H1 (cell line): Measurements from ENCODE around the gene RBP5. TPM values are rescaled to one million over a fixed set of nuclear protein-coding genes. Genes with fewer than 3 reads are reported as not detected.

Source experiments
- ASH2L ChIP-seq: fragments of 200-600, 300-600 bp; sonication (generic); IDR thresholded peaks from one replicate; pipeline ENCODE4 v1.7.1; 2017; ENCODE audit warnings: low read length
- BCL11A ChIP-seq, 2 experiments: IDR thresholded peaks; one replicate each; pipeline ENCODE4 v1.6.1; 2011; ENCODE audit warnings: low read depth in 2 of 2, low read length in 2 of 2, mild to moderate bottlenecking in 2 of 2
- CBX8 ChIP-seq: fragments of 300-800, 300-1000 bp; sonication (generic); IDR thresholded peaks from 2 replicates; pipeline ENCODE4 v1.7.1; 2016; ENCODE audit warnings: low read depth, low read length, borderline replicate concordance
- CTCF ChIP-seq, 3 experiments: IDR thresholded peaks; 1 replicate in 2 of 3; 2 replicates in 1 of 3; pipeline versions ENCODE4 v1.5.1 to v1.6.1; 2011; ENCODE audit warnings: low read length in 3 of 3, mild to moderate bottlenecking in 3 of 3, inconsistent platforms in 2 of 3, low read depth in 1 of 3, moderate library complexity in 1 of 3; ENCODE audit not compliant: insufficient read depth in 1 of 3; ENCODE audit errors: control extremely low read depth in 1 of 3
- E2F6 ChIP-seq: IDR thresholded peaks from 2 replicates; pipeline ENCODE4 v1.6.1; 2012; ENCODE audit warnings: inconsistent platforms
- FOSL1 ChIP-seq: IDR thresholded peaks from 2 replicates; pipeline ENCODE4 v1.6.1; 2011; ENCODE audit warnings: mild to moderate bottlenecking, low read depth, low read length, moderate library complexity; ENCODE audit not compliant: insufficient read depth
- KDM4A ChIP-seq: IDR thresholded peaks from one replicate; pipeline ENCODE4 v1.7.1; 2012; ENCODE audit warnings: low read depth, mild to moderate bottlenecking, moderate library complexity, low read length, inconsistent platforms; ENCODE audit not compliant: severe bottlenecking
- NRF1 ChIP-seq: IDR thresholded peaks from 2 replicates; pipeline ENCODE4 v1.6.1; 2011; ENCODE audit warnings: mild to moderate bottlenecking, low read depth, low read length, improper control_type of control experiment
- RBBP5 ChIP-seq: IDR thresholded peaks from 2 replicates; pipeline ENCODE4 v1.7.1; 2012; ENCODE audit warnings: low read depth, mild to moderate bottlenecking, inconsistent platforms, low read length, moderate library complexity, borderline replicate concordance
- SIRT6 ChIP-seq: IDR thresholded peaks from one replicate; pipeline ENCODE4 v1.7.1; 2012; ENCODE audit warnings: low read length, inconsistent platforms
- polyA plus RNA-seq, 7 experiments: library from polyadenylated mRNA; depleted of rRNA in 3 of 7; stranded (reverse) in 5 of 7; unstranded in 2 of 7; fragments of >200 nt in 5 of 7; fragments of 200-250 nt in 2 of 7; gene quantifications; 1 replicate in 5 of 7; 2 replicates in 1 of 7; 4 replicates in 1 of 7; pipeline versions ENCODE4 v1.2.1 to v1.2.3, GENCODE V29; 2011 to 2013; ENCODE audit warnings: missing spikeins in 2 of 7, mixed read lengths in 2 of 7
- total RNA-seq: library from RNA; stranded (reverse); fragmentation: NEBNext Ultra II Directional; extraction: Animal tissue kit (Norgen Biotek cat#: 25700); gene quantifications from 2 replicates; pipeline ENCODE4 v1.2.1, GENCODE V29; 2021

The RBP5 gene
- total and polyA plus RNA-seq, 2 of the 8 experiments (the other 6 are each of a cell fraction or from before 2014, with no cell fraction given), result 1.2 to 1.9 TPM

DNA sequence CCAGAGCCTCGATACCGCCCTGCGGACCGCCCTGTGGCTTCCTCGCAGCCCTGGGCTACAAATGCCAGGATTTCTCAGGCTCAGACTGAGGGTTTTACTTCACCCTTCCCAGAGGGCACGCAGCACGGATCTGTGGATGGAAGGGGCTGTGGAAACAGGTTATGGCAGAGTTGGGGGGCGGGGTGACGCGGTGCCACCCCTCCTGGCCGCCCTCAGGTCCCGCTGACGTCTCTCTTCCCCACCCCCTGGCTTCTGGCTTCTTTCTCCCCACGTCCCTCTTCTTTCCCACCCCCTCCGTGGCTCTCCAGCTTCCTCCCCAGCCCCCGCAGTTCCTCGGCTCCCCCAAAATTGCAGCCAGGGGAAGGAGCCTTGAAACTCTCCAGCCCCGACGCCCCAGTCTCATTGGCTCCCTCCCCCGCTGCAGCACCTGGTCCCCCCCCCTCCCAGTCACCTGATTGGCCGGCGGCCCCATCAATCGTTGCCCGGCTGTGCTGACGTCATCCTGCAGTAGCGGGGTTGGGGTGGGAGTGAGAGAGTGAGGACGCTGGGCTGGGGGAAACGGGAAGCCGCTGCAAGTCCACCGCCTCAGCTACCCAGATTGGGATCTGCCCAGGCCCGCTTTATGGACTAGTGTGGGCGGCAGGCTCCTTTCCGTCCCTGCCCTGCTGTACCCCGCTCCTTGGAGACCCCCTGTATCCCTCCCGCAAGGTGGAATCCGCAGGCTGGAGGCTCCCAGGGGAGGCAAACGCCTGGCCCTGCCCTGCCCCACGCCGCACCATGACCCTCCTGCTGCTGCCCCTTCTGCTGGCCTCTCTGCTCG is 1.4 kb upstream of the RBP5 start, which contains the start of gene CLSTN3 (continued):
- TF ChIP-seq NRF1 (no peak), KDM4A (peak; percentile 65), ASH2L (peak; percentile 44), CTCF (IDR thresholded peaks at IDR 0.05; ENCODE audit: control extremely low read depth in 1 of 3, insufficient read depth in 1 of 3, low read depth in 1 of 3, low read length in 3 of 3) (no peak), SIRT6 (no peak), FOSL1 (no peak), CBX8 (no peak), E2F6 (no peak; the same call in 1 of the 2 replicates), RBBP5 (no peak; the same call in 1 of the 2 replicates), BCL11A (IDR thresholded peaks at IDR 0.05; ENCODE audit: low read depth in 2 of 2, low read length in 2 of 2) (no peak)
